ENCODE measurements around the gene AURKAIP1. TPM values are rescaled to one million over a fixed set of nuclear protein-coding genes. Genes with fewer than 3 reads are reported as not detected.
A peak's percentile ranks its signal among the peaks of the same experiment; 100 is the strongest.
"Not testable (repeated sequence)": the region's sequence is repeated elsewhere in the genome, so short reads cannot be mapped to it uniquely, and the experiment has no call there.

The AURKAIP1 gene
- total RNA-seq, 2 donors from 2014 or later: 175 to 212 TPM

- DNase-seq; ATAC-seq; intact Hi-C loops (cut with DNase I, micrococcal nuclease): not testable (repeated sequence)
These were observed 4.9 kb downstream of the AURKAIP1 start for GRCh38 chr1:1370094-1370493.

GRCh38 chr1:1367315-1367714, 7.7 kb downstream of the AURKAIP1 start:
- intact Hi-C loops (cut with DNase I, micrococcal nuclease): no loop called here
- DNase-seq: no peak
- no peak for ATAC-seq

GRCh38 chr1:1366699-1367066, 8.3 kb downstream of the AURKAIP1 start:
- ATAC-seq (no peak), DNase-seq (no peak)
- intact Hi-C loops (cut with DNase I, micrococcal nuclease): no loop called here

DNA sequence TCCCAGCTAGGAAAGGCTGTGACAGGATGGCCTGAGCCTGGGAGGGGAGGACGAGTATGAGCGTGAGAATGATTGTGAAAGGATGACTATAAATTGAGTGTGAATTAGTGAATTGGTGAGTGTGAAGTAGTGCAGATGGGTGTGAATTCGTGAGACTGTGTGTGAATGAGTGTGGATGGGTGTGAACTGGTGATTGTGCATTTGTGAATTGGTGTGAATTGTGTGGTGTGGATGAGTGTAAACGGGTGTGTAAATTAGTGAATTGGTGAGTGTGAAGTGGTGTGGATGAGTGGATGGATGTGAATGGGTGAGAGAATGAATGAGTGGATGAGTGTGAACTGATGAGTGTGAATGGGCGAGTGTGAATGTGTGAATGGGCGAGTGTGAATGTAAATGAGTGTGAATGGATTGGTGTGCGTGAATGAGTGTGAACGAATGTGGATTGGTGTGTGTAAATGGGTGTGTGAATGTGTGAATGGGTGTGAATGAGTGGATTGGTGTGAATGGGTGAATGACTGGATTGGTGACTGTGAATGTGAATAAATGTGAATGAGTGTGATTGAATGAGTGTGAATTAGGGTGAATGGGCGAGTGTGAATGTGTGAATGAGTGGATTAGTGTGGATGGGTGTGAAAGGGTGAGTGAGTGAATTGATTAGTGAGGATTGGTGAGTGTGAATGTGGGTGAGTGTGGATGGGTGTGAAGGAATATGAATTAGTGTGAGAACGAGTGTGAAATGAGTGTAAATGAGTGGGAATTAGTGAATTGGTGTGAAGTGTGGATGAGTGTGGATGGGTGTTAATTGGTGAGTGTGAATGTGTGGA, 8.9 kb downstream of the AURKAIP1 start:
- no peak for ATAC-seq
- no peak for DNase-seq
- intact Hi-C loops (cut with DNase I, micrococcal nuclease): no loop called here

DNA sequence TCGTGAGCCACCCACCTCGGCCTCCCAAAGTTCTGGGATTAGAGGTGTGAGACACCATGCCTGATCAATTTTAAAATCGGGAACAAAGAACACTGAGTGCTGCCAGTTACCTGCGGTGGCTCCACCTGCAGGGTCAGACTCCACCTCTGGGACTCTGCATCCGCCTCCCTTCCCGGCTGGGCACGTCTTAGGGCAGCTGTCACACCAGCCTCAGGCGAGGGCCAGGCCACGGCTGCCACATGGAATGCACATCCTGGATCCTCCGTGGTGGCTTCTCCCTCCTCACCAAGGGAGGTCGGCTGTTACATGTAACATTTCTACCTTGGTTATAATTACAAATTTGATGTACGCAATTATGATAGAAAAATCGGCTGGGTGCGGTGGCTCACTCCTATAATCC, 10.7 kb downstream of the AURKAIP1 start:
- DNase-seq (peak in 1 of 2 donors; percentile 40), ATAC-seq (peak; percentile 88)
- intact Hi-C loops (cut with DNase I, micrococcal nuclease): no loop called here

GRCh38 chr1:1361982-1362423, 13.0 kb downstream of the AURKAIP1 start:
- no peak for ATAC-seq
- peak in 1 of 2 donors; percentile 62 for DNase-seq
- intact Hi-C loops (cut with DNase I, micrococcal nuclease): no loop called here

DNA sequence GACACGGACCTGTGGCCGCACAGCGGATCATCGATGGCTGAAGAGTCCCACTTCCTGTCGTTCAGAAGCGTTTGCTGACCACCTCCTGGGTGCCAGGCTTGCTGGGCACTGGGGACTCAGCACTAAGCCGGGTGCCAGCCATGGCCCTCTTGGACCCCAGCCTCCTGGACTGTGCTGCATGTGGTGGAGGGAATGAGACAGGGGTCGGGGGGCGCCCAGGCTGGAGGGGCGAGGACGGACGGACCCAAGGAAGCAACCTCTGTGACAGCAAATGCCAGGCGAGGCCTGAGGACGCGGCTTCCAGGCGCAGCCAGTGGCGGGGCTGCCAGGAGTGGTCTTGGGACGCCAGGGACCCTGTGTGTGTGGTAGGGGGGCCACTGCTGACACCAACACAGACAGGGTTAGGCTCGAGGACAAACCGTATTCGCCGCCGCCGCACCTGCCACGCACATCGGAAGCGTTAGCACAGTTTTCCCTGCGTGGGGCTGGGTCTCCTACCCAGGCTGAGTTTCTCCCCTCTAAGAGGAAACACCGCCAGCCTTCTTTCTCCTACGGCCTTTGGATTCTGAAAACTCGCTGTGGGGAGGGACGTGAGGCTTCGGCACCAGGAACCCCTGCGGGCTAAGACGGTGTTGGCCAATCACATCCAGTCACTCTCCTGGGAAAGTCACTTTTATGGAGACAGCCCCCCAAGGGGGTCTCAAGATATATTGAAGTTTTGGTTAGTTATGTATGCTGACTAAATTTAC, 13.6 kb downstream of the AURKAIP1 start:
- DNase-seq (no peak), ATAC-seq (no peak)
- intact Hi-C loops (cut with DNase I, micrococcal nuclease): no loop called here

DNA sequence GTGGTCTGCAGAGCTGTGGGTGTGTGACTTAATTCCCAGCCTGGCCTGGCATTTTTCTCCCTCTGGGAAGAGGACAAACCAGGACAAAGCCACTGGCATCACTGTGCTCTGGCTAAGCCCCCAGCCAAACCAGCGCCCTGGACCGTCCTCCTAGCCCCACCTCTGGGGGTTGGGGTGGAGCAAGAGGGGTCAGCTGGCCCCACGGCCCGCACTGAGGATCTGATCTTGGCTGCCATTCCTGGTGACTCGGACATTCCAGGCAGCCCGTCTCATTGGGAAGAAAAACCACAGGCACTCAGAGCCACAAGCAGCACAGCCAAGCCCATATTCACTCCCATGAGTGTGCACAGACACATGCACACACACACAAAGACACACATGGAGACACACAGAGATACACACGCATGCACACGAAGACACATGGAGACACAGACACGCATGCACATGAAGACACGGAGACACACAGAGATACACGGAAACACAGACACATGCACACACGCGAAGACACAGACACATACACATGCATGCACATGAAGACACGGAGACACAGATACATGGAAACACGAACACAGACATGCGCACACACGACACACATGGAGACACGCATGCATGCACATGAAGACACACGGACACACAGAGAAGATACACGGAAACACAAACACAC, 14.4 kb downstream of the AURKAIP1 start:
- intact Hi-C loops (cut with DNase I, micrococcal nuclease): no loop called here
- ATAC-seq (no peak), DNase-seq (peak in 1 of 2 donors; percentile 61)

- no peak for ATAC-seq
These were observed 15.1 kb downstream of the AURKAIP1 start for GRCh38 chr1:1359664-1360468.

GRCh38 chr1:1359308-1359663, 15.7 kb downstream of the AURKAIP1 start:
- no peak for ATAC-seq
- DNase-seq: no peak
- intact Hi-C loops (cut with DNase I, micrococcal nuclease): no loop called here

More at GRCh38 chr1:1359664-1360468, 15.1 kb downstream of the AURKAIP1 start:
- intact Hi-C loops (cut with DNase I, micrococcal nuclease): no loop called here
- DNase-seq: no peak

- intact Hi-C loops (cut with DNase I, micrococcal nuclease): no loop called here
- DNase-seq (peak in 1 of 2 donors; percentile 81), ATAC-seq (peak; percentile 15)
These were observed 16.4 kb downstream of the AURKAIP1 start, which contains the start of gene MXRA8 for GRCh38 chr1:1358433-1359271. MXRA8 (minus strand) TSS chr1:1358555; CDS start chr1:1358504, 51 bp downstream.

GRCh38 chr1:1357871-1358432, 17.1 kb downstream of the AURKAIP1 start:
- intact Hi-C loops (cut with DNase I, micrococcal nuclease): no loop called here
- DNase-seq: no peak
- ATAC-seq: no peak

DNA sequence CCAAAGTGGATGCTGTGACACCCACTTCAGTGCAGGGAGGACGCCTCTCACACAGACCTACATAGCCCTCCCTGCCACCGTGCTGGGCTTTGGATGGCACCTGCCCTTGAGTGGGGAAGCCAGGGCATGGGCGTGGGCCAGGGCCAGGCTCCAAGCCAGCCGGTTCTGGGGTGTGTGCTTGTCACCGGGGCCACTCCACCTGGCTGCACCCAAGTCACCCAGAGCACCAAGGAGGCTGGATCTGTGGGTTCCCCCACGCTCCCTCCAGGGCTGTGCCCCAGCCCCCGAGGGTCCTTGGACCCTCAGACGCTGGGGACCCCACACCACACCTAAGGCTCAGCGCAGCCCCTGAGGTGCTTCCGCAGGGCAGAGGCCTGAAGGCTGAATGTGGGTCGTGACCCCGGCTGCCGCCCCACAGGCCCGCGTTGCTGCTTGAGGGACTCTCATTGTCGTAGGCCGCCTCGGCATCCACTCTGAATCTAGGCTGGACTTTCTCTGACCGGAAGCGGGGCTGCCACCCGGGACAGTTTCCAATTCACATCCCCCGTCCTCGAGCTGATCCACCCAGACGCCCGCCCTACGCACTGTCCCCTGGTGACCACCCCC, 18.1 kb downstream of the AURKAIP1 start:
- peak in 1 of 2 donors; percentile 29 for DNase-seq
- ATAC-seq: peak; percentile 51
- intact Hi-C loops (cut with DNase I, micrococcal nuclease): no loop called here

DNA sequence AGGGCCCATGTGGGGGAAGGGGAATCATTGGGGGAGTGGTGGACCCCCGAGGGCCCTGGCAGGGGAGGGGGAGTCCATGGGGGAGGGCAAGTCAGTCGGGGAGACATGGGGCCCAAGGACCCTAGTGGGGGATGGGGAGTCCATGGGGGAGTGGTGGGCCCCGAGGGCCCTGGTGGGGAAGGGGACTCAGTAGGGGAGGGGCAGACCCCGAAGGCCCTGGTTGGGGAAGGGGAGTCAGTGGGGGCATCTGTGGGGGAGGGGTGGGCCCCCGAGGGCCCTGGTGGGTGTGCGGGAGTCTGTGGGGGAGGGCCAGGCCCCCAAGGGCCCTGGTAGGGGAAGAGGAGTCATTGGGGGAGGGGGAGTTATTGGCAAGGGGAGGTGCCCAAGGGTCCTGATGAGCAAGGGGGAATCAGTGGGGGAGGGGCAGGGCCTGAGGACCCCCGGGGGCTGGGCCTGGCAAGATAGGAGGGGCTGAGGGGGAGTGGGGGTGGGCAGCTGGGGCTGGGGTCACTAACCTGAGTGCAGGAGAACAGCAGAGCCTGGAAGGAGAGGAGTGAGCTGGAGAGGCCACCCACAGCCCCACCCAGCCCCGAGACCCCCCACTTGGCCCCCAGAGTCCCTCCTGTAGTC, 18.7 kb downstream of the AURKAIP1 start:
- ATAC-seq (no peak), DNase-seq (no peak)
- intact Hi-C loops (cut with DNase I, micrococcal nuclease): no loop called here

GRCh38 chr1:1355416-1355815, 19.6 kb downstream of the AURKAIP1 start:
- DNase-seq: peak in 1 of 2 donors; percentile 35
- peak; percentile 32 for ATAC-seq
- intact Hi-C loops (cut with DNase I, micrococcal nuclease): no loop called here

Measured in left colon (tissue), 2 donors.